ENCODE results near the gene EZR.
"Not testable (repeated sequence)": the region's sequence is repeated elsewhere in the genome, so short reads cannot be mapped to it uniquely, and the experiment has no call there.

EZR gene

DNA sequence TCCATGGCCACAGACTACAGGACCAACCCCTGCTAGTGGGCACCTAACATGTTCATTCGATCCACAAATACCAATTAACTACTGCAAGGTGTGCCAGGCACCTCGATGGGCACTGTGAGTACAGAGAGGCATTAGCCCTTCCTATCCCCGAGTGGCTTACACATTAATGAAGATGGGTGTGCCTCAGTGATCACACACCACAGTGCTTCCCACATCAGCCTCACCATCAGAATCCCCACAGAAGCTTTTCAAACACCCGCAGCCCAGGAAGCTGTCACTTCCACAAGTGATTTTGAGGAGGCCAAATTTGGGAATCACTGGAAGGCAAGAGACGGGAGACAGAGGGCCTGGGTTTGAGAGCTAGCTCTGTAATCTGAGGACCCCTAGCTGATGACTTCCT lies 23.7 kb downstream of the EZR start:
- DNase-seq (ENCODE audit: low spot score), result no peak
- H3K27ac ChIP-seq, result no peak overlapping the region
- H3K4me3 ChIP-seq, result no peak overlapping the region
- TF ChIP-seq CTCF (IDR thresholded peaks at IDR 0.05), result no peak

- H3K27ac ChIP-seq, result no peak overlapping the region
Measured at GRCh38 chr6:158793432-158793831, 25.7 kb downstream of the EZR start.

GRCh38 chr6:158792505-158792904 lies 26.7 kb downstream of the EZR start:
- not testable (repeated sequence) for H3K27ac ChIP-seq; H3K4me3 ChIP-seq; DNase-seq (ENCODE audit: low spot score)

More at GRCh38 chr6:158793432-158793831, 25.7 kb downstream of the EZR start:
- DNase-seq (ENCODE audit: low spot score), result no peak
- no peak for TF ChIP-seq CTCF (IDR thresholded peaks at IDR 0.05)
- H3K4me3 ChIP-seq, result no peak overlapping the region

GRCh38 chr6:158791274-158791855 lies 27.8 kb downstream of the EZR start:
- H3K27ac ChIP-seq, result no peak overlapping the region
- H3K4me3 ChIP-seq, result no peak overlapping the region
- DNase-seq (ENCODE audit: low spot score), result no peak
- TF ChIP-seq CTCF (IDR thresholded peaks at IDR 0.05), result no peak

GRCh38 chr6:158789115-158789917 lies 29.9 kb downstream of the EZR start:
- DNase-seq (ENCODE audit: low spot score), result no peak
- Histone ChIP-seq H3K4me3 (no peak overlapping the region), H3K27ac (no peak overlapping the region)

DNA sequence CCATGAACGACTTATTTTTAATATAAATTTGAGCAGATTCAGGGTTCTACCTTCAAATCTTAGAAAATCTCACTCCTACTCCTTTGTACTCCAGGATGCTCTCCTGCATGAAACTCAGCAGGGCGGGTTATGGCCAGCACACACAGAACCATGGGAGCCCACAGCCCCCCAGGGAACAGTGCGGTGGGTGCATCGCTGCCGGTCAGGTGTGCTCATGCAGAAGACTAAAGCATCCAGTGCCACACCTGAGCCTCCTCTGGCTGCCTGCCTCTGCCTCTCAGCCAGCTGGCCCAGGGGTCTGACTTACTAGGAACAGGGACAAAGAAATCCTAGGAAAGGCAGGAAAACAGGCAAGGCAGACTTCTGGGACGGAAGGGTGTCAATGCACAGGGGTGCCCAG lies 31.8 kb downstream of the EZR start:
- Histone ChIP-seq H3K4me3 (no peak overlapping the region), H3K27ac (no peak overlapping the region)
- no peak for DNase-seq (ENCODE audit: low spot score)
- no peak for TF ChIP-seq CTCF (IDR thresholded peaks at IDR 0.05)

More at GRCh38 chr6:158789115-158789917, 29.9 kb downstream of the EZR start:
- no peak for TF ChIP-seq CTCF (IDR thresholded peaks at IDR 0.05)

- no peak overlapping the region for H3K27ac ChIP-seq
- H3K4me3 ChIP-seq, result no peak overlapping the region
- DNase-seq (ENCODE audit: low spot score), result no peak
- no peak for TF ChIP-seq CTCF (IDR thresholded peaks at IDR 0.05)
Measured at GRCh38 chr6:158786645-158787304, 32.4 kb downstream of the EZR start.

Measured in coronary artery (tissue), 2 donors.